Psoas muscle (tissue), 8 donors: Measurements from ENCODE around the gene PIGL. TPM values are rescaled to one million over a fixed set of nuclear protein-coding genes. Genes with fewer than 3 reads are reported as not detected.
"Not testable (repeated sequence)": the region's sequence is repeated elsewhere in the genome, so short reads cannot be mapped to it uniquely, and the experiment has no call there.

ENCODE experiments used
- ATAC-seq, 4 donors: fragments of 200-7000 bp; cut with Tn5 transposase; one replicate each; pipeline ENCODE4 v1.9.1; 2020; ENCODE audit warnings: moderate library complexity in 3 of 4, mild to moderate bottlenecking in 2 of 4
- DNase-seq, 2 donors: peaks; one replicate each; pipeline ENCODE4 v3.0.0-alpha.2; 2020
- H3K27ac ChIP-seq: fragments of 200-600 bp; one replicate; pipeline ENCODE4 v1.8.0; 2022
- H3K27me3 ChIP-seq, 3 donors: fragments of 200-600 bp in 1 of 3; one replicate each; pipeline versions ENCODE4 v1.6.1 to v1.8.0; 2013 to 2022; ENCODE audit warnings: low read length in 2 of 3, mild to moderate bottlenecking in 2 of 3, moderate library complexity in 1 of 3; ENCODE audit not compliant: insufficient read depth in 3 of 3
- H3K36me3 ChIP-seq, 2 donors: fragments of 200-600 bp in 1 of 2; one replicate each; pipeline versions ENCODE4 v1.6.1 to v1.8.0; 2013 to 2022; ENCODE audit warnings: low read depth in 1 of 2, mild to moderate bottlenecking in 1 of 2, moderate library complexity in 1 of 2; ENCODE audit not compliant: insufficient read depth in 1 of 2
- H3K4me1 ChIP-seq: fragments of 200-600 bp; one replicate; pipeline ENCODE4 v1.8.0; 2022
- H3K4me3 ChIP-seq: fragments of 200-600 bp; one replicate; pipeline ENCODE4 v1.8.0; 2022; ENCODE audit warnings: mild to moderate bottlenecking
- H3K9me3 ChIP-seq: fragments of 200-600 bp; one replicate; pipeline ENCODE4 v1.8.0; 2022
- WGBS, 3 donors: extraction: QIAGEN DNeasy Blood & Tissue Kit; methylation state at CpG; one replicate each; pipeline versions ENCODE4 v1.1.6 to v1.1.7; 2013; 5-methylcytosine and 5-hydroxymethylcytosine counted together
- intact Hi-C, 2 donors: fragments of 100-400 bp; cut with DNase I; formaldehyde crosslinking; loops; one replicate each; pipeline versions ENCODE4 v1.11.0 to v1.14.2; 2022
- polyA plus RNA-seq, 3 donors: library from polyadenylated mRNA; stranded (reverse); fragments of 200-250 nt; gene quantifications; one replicate each; pipeline ENCODE4 v1.2.3, GENCODE V29; 2013
- total RNA-seq, 4 donors: library from RNA; stranded (reverse); fragmentation: NEBNext Ultra II Directional in 2 of 4; extraction: Animal tissue kit (Norgen Biotek cat#: 25700) in 2 of 4; gene quantifications; one replicate each; pipeline versions ENCODE4 v1.2.1 to v1.2.4, GENCODE V29; 2021 to 2023
- TF ChIP-seq, protein P1 (sequence below): fragments of 200-600 bp; IDR thresholded peaks from one replicate; pipeline ENCODE4 v1.8.0; 2022; ENCODE audit warnings: antibody characterized with exemption
- donor health status: healthy with polysubstance abuse.
- donor health status: DM: no; HTN: no; CAD: no; lungs with moderate emphysema.
- donor health status: Bipolar disorder and iron deficiency.
- donor health status: healthy.
- donor health status: DM: yes; HTN: yes; CAD: no.
- donor health status: DM: no; HTN: no; CAD: no.
- donor health status: DM: no; HTN: no; CAD: no.
- donor health status: DM: yes; HTN: yes; CAD: no.

PIGL gene
- total and polyA plus RNA-seq, 7 donors, result 3.8 to 13.2 (median 8.3) TPM

GRCh38 chr17:16197276-16197675, 19.7 kb upstream of the PIGL start:
- ATAC-seq, result no peak
- DNase-seq, result no peak
- Histone ChIP-seq H3K9me3 (no peaks in the 10 kb centered on the region), H3K27ac (no peak overlapping the region), H3K4me3 (no peak overlapping the region), H3K4me1 (peaks cover 34% of the 10 kb centered on the region), H3K27me3 (no peaks in the 10 kb centered on the region), H3K36me3 (peaks cover 0 to 37% of the 10 kb centered on the region in 2 donors)
- TF ChIP-seq, protein P1, sequence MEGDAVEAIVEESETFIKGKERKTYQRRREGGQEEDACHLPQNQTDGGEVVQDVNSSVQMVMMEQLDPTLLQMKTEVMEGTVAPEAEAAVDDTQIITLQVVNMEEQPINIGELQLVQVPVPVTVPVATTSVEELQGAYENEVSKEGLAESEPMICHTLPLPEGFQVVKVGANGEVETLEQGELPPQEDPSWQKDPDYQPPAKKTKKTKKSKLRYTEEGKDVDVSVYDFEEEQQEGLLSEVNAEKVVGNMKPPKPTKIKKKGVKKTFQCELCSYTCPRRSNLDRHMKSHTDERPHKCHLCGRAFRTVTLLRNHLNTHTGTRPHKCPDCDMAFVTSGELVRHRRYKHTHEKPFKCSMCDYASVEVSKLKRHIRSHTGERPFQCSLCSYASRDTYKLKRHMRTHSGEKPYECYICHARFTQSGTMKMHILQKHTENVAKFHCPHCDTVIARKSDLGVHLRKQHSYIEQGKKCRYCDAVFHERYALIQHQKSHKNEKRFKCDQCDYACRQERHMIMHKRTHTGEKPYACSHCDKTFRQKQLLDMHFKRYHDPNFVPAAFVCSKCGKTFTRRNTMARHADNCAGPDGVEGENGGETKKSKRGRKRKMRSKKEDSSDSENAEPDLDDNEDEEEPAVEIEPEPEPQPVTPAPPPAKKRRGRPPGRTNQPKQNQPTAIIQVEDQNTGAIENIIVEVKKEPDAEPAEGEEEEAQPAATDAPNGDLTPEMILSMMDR, result no peak
- intact Hi-C loops, result no loop called here
- WGBS, 3 donors, result 93 to 100% (median 100%) methylated on average over 1 of the region's 1 CpG

GRCh38 chr17:16199093-16199492, 17.9 kb upstream of the PIGL start:
- ATAC-seq (no peak), DNase-seq (no peak)
- TF ChIP-seq, protein P1, result no peak
- H3K4me1 ChIP-seq, result peaks cover 51% of the 10 kb centered on the region
- H3K4me3 ChIP-seq, result no peak overlapping the region
- WGBS, 3 donors, result 45 to 52% (median 50%) methylated on average over 6 of the region's 6 CpGs
- no peaks in the 10 kb centered on the region for H3K27me3 ChIP-seq
- H3K27ac ChIP-seq, result peak overlapping the region; percentile 25
- no peaks in the 10 kb centered on the region for H3K9me3 ChIP-seq
- intact Hi-C loops, result no loop called here
- H3K36me3 ChIP-seq, result peaks cover 0 to 19% of the 10 kb centered on the region in 2 donors

DNA sequence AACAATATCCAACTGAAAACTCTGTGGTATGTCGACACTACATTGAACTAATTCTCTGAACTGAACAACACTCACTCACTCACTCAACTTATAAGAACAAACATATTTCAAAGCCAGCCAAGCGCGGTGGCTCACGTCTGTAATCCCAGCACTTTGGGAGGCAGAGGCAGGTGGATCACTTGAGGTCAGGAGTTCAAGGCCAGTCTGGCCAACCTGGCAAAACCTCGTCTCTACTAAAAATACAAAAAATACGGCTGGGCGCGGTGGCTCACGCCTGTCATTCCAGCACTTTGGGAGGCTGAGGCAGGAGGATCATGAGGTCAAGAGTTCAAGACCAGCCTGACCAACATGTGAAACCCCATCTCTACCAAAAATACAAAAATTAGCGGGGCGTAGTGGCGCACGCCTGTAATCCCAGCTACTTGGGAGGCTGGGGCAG, 15.3 kb upstream of the PIGL start:
- ATAC-seq, result peak in 3 of 4 donors; percentile 73 to 78 (median 77)
- H3K4me3 ChIP-seq, intact Hi-C loops, H3K9me3 ChIP-seq, H3K27me3 ChIP-seq, DNase-seq: not testable (repeated sequence)
- peaks cover 0 to 13% of the 10 kb centered on the region in 2 donors for H3K36me3 ChIP-seq
- WGBS, 3 donors, result 44 to 64% (median 48%) methylated on average over 13 of the region's 13 CpGs
- peak overlapping the region; percentile 65 for H3K27ac ChIP-seq
- H3K4me1 ChIP-seq, result peaks cover 62% of the 10 kb centered on the region

GRCh38 chr17:16202554-16203500, 14.2 kb upstream of the PIGL start:
- H3K36me3 ChIP-seq, H3K9me3 ChIP-seq, H3K27me3 ChIP-seq, DNase-seq, intact Hi-C loops: not testable (repeated sequence)
- 32 to 49% (median 32%) methylated on average over 5 of the region's 5 CpGs for WGBS, 3 donors
- H3K4me3 ChIP-seq, result peak overlapping the region; percentile 2
- peaks cover 64% of the 10 kb centered on the region for H3K4me1 ChIP-seq
- peak in 1 of 4 donors; percentile 29 for ATAC-seq
- H3K27ac ChIP-seq, result peak overlapping the region; percentile 65

DNA sequence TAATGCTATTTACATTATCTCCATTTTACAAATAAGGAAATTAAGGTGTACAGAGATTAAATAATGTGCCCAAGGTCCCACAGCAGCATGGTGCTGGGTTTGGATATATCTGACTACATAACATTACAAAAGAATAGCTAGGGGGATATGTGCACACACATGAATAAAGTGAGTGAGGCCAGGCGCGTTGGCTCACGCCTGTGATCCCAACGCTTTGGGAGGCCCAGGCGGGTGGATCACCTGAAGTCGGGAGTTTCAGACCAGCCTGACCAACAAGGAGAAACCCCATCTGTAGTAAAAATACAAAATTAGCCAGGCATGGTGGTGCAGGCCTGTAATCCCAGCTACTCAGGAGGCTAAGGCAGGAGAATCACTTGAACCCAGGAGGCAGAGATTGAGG, 12.2 kb upstream of the PIGL start:
- H3K27ac ChIP-seq, result peak overlapping the region; percentile 65

GRCh38 chr17:16211590-16211989, 5.4 kb upstream of the PIGL start:
- 74 to 82% (median 78%) methylated on average over 3 of the region's 3 CpGs for WGBS, 3 donors

More for the DNA sequence above, 12.2 kb upstream of the PIGL start:
- H3K27me3 ChIP-seq, DNase-seq, ATAC-seq, H3K36me3 ChIP-seq, H3K9me3 ChIP-seq, intact Hi-C loops, H3K4me3 ChIP-seq: not testable (repeated sequence)
- H3K4me1 ChIP-seq, result peaks cover 63% of the 10 kb centered on the region
- WGBS, 3 donors, result 86 to 90% (median 87%) methylated on average over 6 of the region's 6 CpGs

More at GRCh38 chr17:16211590-16211989, 5.4 kb upstream of the PIGL start:
- DNase-seq, result no peak
- Histone ChIP-seq H3K27me3 (no peaks in the 10 kb centered on the region), H3K4me1 (peaks cover 40% of the 10 kb centered on the region), H3K36me3 (no peaks in the 10 kb centered on the region), H3K27ac (no peak overlapping the region), H3K4me3 (no peak overlapping the region), H3K9me3 (no peaks in the 10 kb centered on the region)
- TF ChIP-seq, protein P1, result no peak
- intact Hi-C loops, result no loop called here
- ATAC-seq, result no peak
